Effector CD8-positive, alpha-beta T cell (primary cell): ENCODE results near the gene GLDN.

ENCODE experiments used
- DNase-seq: peaks from one replicate; lab custom pipeline; 2025; lab: John Stamatoyannopoulos, UW

The GLDN gene

DNA sequence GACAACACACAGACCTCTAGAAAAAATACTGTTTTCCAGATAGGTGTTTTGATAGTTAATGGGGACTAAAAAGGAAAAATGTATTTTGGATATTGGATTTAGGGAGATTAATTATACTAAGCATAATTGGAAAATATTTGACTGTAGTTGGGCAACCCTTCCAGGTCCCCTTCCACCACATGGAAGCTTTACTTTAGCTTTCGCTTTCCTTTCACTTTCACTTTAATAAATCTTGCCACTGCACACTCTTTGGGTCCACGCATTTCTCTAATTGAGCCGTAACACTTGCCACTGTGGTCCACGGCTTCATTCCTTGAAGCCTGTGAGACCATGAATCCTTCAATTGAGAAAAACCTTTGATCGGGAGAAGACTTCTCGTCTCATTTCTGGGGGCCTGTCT lies 15.5 kb downstream of the GLDN start:
- DNase-seq: no peak

GRCh38 chr15:51359981-51360380 lies 18.5 kb downstream of the GLDN start:
- no peak for DNase-seq

DNA sequence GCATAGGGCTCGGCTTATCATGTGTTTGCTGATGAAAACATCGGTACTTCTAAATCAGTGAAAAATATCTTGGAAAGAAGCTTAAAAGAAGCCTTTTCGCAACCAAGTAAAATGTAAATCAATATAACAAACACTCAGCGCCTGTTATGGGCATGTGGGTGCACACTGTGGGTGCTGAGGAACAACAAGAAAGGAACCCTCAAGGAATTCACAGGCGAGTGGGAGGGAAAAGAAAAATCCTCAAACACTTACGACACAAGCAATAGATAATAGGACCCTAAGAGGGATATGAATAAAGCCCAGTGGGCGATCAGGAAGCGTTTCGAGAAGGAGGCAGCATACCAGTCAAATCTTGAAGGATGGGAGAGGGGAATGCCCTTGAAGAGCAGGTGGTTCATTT lies 21.9 kb downstream of the GLDN start:
- DNase-seq: no peak

- DNase-seq: no peak
These were observed 24.0 kb downstream of the GLDN start for GRCh38 chr15:51365417-51365816.

- no peak for DNase-seq
These were observed 24.6 kb downstream of the GLDN start for GRCh38 chr15:51366071-51366470.

- no peak for DNase-seq
These were observed 25.5 kb downstream of the GLDN start for GRCh38 chr15:51366920-51367319.

DNA sequence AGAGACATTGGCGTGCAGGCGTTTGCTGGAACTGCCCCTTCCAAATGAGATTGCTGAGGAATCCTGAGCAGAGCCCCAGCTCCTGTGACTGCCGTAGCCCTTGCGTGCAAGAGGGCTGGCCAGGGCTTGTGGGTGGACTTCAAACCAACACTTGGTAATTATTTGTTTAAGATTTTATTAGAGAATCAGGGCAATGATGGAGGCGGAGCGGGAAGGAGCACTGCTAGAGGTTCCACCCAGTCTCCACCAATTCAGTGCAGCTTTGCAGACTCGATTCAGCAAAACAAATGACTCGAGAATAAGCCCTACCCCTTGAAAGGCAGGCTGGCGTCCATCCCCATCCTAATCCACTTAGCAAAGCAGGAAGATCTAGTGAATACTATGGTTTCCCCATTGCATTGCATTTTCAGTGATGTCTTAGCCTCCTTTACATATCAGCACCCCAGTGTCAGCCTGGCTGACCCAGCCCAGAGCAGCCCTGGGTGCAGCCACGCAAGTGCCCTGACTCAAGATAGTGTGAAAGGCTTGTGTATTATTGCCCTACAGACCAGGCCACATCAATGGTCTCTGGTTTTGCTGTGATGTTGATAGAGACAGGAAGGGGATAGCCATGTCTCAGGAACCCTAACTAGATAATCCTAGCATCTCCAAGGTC lies 26.0 kb downstream of the GLDN start:
- no peak for DNase-seq

DNA sequence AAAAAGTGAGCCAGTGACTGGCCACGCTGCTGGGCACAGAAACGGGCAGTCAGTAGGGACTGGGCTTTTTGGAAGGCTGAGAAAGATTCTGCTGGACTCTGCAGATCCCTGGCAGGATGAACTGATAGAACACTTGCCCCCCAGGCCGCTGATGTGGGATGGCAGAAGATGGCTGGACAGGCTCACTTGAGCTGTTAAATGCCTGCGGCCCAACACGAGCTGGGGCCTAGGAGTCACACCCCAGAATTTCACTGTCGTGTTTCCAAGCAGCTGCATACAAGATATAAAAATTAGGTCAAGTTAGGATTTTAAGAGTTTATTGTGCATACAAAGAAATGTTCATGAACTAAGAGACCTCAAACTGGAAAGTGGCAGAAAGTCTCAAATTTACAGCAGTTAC lies 26.9 kb downstream of the GLDN start:
- no peak for DNase-seq

DNA sequence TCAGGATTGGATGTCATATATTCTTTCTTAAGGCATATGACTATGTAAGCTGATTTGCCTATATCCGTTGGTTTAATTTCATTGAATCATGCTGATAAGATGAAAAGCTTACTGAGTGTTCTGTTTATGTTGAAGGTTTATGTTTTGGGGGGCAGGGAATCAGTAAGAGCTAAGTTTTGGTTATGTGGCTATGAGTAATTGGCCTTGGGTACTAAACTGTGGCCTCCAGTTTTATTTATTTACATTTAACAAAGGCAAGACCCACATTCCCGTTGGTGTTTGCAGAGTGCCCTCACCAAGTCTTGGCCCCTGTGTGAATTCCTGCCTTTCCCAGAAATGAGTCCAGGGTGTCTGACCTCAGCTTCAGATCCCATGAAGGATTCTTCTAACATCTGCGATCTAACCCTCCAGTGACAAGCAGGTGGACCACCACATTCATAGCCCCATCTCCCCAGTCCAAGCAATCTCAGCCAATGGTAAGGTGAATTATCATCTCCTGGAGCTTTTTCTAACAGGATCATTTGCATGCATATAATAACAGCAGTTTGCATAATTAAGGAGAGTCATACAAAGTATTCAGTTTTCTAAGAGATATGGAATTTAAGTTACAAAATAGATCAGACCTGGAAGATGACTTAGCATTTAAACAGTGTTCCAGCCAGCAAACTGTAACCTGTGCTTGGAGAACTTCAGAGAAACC lies 27.4 kb downstream of the GLDN start:
- no peak for DNase-seq

GRCh38 chr15:51369451-51369761 lies 28.0 kb downstream of the GLDN start:
- no peak for DNase-seq

DNA sequence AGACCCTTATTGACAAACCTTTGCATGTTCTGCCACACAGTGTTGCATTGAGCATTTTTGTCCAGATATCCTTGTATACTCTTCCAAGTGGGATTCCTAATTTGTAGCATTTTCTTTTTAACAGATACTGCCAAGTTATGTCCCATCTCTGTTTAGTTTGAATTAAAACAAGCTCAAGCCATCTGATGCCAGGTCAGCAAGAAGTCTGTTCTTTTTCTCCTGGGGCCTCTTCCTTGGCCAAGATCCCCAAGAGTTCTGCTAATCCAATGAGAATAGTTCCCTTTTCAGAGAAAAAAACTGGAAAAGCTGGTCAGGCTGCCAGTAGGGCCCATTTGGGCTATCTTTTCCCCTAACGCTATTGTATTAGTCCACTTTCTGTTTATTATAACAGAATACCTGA lies 29.8 kb downstream of the GLDN start:
- DNase-seq: no peak

- no peak for DNase-seq
These were observed 32.7 kb downstream of the GLDN start for GRCh38 chr15:51374131-51374530.

GRCh38 chr15:51375966-51376640 lies 34.6 kb downstream of the GLDN start:
- no peak for DNase-seq

DNA sequence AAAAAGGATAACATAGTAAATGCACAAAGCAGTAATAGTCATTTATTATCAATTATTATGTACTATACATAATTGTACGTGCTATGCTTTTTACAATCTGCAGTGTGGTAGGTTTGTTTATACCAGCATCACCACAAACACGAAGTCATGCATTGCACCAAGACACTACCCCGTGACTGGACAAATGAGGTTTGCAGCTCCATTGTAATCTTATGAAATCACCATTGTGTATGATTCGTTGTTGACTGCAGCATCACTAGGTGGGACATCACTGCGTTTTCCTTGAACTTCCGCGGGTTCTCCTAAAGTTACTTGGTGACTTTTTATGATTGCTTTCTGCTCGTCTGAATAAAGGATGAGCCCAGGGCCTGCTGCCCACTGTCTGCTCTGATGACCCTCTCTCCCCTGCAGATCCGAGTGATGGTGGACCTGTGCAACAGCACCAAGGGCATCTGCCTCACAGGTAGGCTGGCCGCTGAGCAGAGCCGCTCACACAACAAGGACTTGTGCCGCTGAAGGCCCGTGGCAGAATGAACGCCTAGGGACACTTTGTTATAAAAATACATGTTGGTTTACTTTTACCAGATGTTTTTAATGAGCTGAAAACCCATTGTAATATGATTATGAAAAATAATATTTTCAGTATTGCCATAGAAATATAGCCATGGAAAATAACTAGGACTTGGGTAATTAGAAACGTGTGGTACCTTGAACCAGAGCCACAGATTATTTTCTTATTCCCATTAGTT lies 35.8 kb downstream of the GLDN start:
- no peak for DNase-seq

GRCh38 chr15:51378406-51378805 lies 37.0 kb downstream of the GLDN start:
- no peak for DNase-seq

DNA sequence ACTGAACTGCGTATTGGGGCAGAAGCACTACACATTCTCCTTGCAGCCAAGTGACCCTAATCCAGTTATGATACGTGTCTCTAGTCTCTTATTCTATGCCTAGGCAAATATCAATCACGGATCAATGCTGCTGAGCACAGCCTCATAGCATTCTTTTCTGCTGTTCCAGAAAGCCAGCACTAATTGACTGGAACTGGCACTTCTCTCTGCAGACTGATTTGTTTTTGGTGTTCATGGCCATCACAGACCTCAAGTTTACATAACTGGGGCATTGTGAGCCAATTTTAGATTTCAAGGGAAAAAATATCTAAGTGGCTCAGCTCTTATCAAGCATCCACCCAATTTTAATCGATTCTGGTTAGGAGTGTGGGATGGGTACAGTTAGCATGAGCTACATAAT lies 37.9 kb downstream of the GLDN start:
- DNase-seq: no peak

DNA sequence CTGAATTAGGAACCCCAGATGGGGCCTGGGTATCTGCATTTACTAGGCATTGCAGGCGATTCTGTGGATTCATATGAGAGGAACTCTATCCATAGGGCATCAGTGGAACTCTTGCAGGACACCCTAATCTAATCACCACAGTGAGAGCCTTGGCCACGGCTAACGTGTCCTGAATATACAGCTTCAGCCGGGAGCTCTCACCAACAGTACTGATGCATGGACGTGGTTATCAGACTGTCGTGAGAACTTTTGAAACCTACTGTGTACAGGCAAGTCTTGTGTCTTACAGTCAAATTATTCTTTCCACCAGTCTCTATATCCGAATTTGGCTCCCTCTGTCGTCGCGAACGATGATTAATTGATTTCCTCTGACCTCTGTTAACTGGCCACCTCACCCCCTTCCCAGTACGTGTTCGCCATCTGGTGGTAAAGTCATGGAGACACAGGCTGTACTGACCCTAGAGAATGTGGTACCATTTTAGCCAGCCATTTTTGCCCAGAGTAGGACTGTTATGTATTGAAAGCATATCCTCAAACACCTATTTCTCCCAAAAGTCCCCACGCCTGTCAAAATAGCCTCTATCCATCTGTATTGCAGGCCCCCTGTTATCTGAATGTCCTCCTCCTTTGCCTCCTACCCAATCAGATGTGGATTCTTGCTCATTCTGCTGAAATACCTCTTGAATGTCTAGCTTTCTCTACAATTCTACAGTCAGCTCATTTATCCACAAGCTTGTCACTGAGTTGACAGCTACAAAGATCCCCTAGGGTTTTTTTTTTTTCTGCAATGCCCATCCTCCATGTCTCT lies 39.7 kb downstream of the GLDN start:
- DNase-seq: no peak

- DNase-seq: no peak
These were observed 41.3 kb downstream of the GLDN start for GRCh38 chr15:51382787-51383186.

GRCh38 chr15:51386029-51386428 lies 44.6 kb downstream of the GLDN start:
- no peak for DNase-seq

- DNase-seq: no peak
These were observed 45.0 kb downstream of the GLDN start for GRCh38 chr15:51386486-51386885.

- no peak for DNase-seq
These were observed 45.7 kb downstream of the GLDN start for GRCh38 chr15:51386960-51387698.
